Measurements from ENCODE around the gene PSMG3.

DNA sequence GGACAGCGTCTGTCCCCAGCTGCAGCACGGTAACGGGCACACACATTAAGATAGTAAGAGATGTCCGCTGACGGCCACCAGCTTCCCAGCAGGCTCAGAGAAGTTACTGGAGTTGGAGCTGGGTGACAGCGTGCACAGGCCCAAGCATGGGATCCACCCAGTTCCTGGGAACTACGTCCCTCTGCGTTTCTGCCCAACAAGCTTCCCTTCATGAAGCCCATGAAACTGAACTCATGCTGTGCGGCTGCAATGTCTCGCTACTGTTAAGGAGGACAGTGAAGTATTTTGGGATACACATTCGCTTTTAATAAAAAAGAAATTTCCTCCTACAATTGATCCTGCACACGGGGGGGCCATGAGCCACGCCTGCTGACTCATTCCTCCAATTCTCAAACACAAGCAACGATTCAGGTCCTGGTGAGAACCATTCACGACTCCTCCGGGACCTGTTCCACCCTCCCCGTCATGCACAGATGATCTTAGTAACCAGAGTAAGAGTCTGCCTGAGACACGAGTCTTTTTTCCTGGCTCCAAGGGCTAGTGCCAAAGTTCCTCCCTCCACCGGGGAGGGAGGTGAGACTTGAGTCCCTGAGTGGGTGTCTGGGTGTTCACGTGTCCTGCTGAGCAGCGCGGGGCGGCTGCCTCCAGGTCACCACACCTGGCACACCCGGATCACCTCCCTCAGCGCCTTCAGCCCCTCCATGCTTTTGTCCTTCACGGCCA lies 2.6 kb downstream of the PSMG3 start:
- TF ChIP-seq HDGF (IDR thresholded peaks at IDR 0.05; ENCODE audit: borderline replicate concordance) (no peak), L3MBTL2 (conservative IDR thresholded peaks at IDR 0.05) (no peak)

Data from HEK293T (cell line).